Breast epithelium (tissue), 4 donors: ENCODE results near the gene CXCL12. TPM values are rescaled to one million over a fixed set of nuclear protein-coding genes. Genes with fewer than 3 reads are reported as not detected.

Experiments used
- DNase-seq, 2 donors: peaks; one replicate each; pipeline ENCODE4 v3.0.0-alpha.2; 2019; ENCODE audit warnings: low spot score in 2 of 2
- H3K27ac ChIP-seq, 2 donors: fragments of 200-600 bp; sonication (generic) in 1 of 2; one replicate each; pipeline ENCODE4 v1.5.1; 2016 to 2019; ENCODE audit warnings: mild to moderate bottlenecking in 1 of 2
- H3K27me3 ChIP-seq, 2 donors: fragments of 200-600 bp; sonication (generic) in 1 of 2; one replicate each; pipeline versions ENCODE4 v1.5.1 to v1.6.0; 2017 to 2019; ENCODE audit warnings: control low read depth in 1 of 2, mild to moderate bottlenecking in 1 of 2
- H3K36me3 ChIP-seq: fragments of 200-600 bp; one replicate; pipeline ENCODE4 v1.5.1; 2019
- H3K4me1 ChIP-seq, 2 donors: fragments of 200-600 bp; sonication (generic); one replicate each; pipeline ENCODE4 v1.5.1; 2016 to 2019; ENCODE audit warnings: control low read depth in 1 of 2
- H3K4me3 ChIP-seq, 3 donors: fragments of 200-600 bp; sonication (generic); 1 replicate in 2 of 3; 2 replicates in 1 of 3; pipeline ENCODE4 v1.5.1; 2016 to 2019; ENCODE audit warnings: mild to moderate bottlenecking in 3 of 3, moderate library complexity in 2 of 3
- H3K9me3 ChIP-seq, 2 donors: fragments of 200-600 bp; sonication (generic) in 1 of 2; one replicate each; pipeline ENCODE4 v1.5.1; 2016 to 2019; ENCODE audit warnings: control low read depth in 1 of 2
- CTCF ChIP-seq, 3 donors: fragments of 450-650 bp; IDR thresholded peaks; one replicate each; pipeline ENCODE4 v1.5.1; 2016 to 2017; ENCODE audit warnings: antibody characterized with exemption in 3 of 3, mild to moderate bottlenecking in 3 of 3, moderate library complexity in 3 of 3
- POLR2A ChIP-seq: fragments of 450-650 bp; IDR thresholded peaks from one replicate; pipeline ENCODE4 v1.6.1; 2016; ENCODE audit warnings: antibody characterized with exemption, mild to moderate bottlenecking, moderate library complexity
- POLR2AphosphoS5 ChIP-seq, 3 donors: sonication (generic); formaldehyde crosslinking; IDR thresholded peaks; one replicate each; pipeline ENCODE4 v1.6.1; 2017; ENCODE audit warnings: antibody characterized with exemption in 3 of 3
- intact Hi-C: fragments of 100-400 bp; cut with DNase I; formaldehyde crosslinking; loops from one replicate; pipeline ENCODE4 v1.15.1; 2023; ENCODE audit warnings: low total_unique reads
- total RNA-seq, 3 donors: library from RNA; depleted of rRNA; stranded (reverse); fragments of >200 nt; gene quantifications; one replicate each; pipeline ENCODE4 v1.1.0, GENCODE V29; 2016

CXCL12 gene
- total RNA-seq, 3 donors from 2014 or later: 66.4 to 164 (median 103) TPM

- Histone ChIP-seq H3K4me3 (no peak overlapping the region), H3K36me3 (no peaks in the 10 kb centered on the region), H3K9me3 (no peaks in the 10 kb centered on the region), H3K27ac (no peak overlapping the region), H3K4me1 (no peaks in the 10 kb centered on the region), H3K27me3 (no peaks in the 10 kb centered on the region)
- intact Hi-C loops: no loop called here
- TF ChIP-seq POLR2AphosphoS5 (IDR thresholded peaks at IDR 0.05): no peak
- TF ChIP-seq CTCF (IDR thresholded peaks at IDR 0.05): no peak
- no peak for TF ChIP-seq POLR2A
- DNase-seq: no peak
Observed at GRCh38 chr10:44339218-44339617, 45.7 kb downstream of the CXCL12 start.

- Histone ChIP-seq H3K4me1 (no peaks in the 10 kb centered on the region), H3K27me3 (no peaks in the 10 kb centered on the region), H3K27ac (no peak overlapping the region), H3K4me3 (no peak overlapping the region), H3K9me3 (no peaks in the 10 kb centered on the region), H3K36me3 (no peaks in the 10 kb centered on the region)
- no peak for DNase-seq
- no peak for TF ChIP-seq POLR2AphosphoS5 (IDR thresholded peaks at IDR 0.05)
- TF ChIP-seq CTCF (IDR thresholded peaks at IDR 0.05): no peak
- TF ChIP-seq POLR2A: no peak
- intact Hi-C loops: no loop called here
Observed at GRCh38 chr10:44337081-44337480, 47.8 kb downstream of the CXCL12 start.

GRCh38 chr10:44335330-44336021, 49.4 kb downstream of the CXCL12 start:
- no peak for TF ChIP-seq CTCF (IDR thresholded peaks at IDR 0.05)
- no peak for TF ChIP-seq POLR2AphosphoS5 (IDR thresholded peaks at IDR 0.05)
- TF ChIP-seq POLR2A: no peak
- intact Hi-C loops: no loop called here
- Histone ChIP-seq H3K27me3 (no peaks in the 10 kb centered on the region), H3K4me1 (no peaks in the 10 kb centered on the region), H3K9me3 (no peaks in the 10 kb centered on the region), H3K4me3 (no peak overlapping the region), H3K36me3 (no peaks in the 10 kb centered on the region), H3K27ac (peak overlapping the region; percentile 45 to 69)
- no peak for DNase-seq

- Histone ChIP-seq H3K36me3 (no peaks in the 10 kb centered on the region), H3K9me3 (no peaks in the 10 kb centered on the region), H3K4me1 (no peaks in the 10 kb centered on the region), H3K4me3 (no peak overlapping the region), H3K27me3 (no peaks in the 10 kb centered on the region), H3K27ac (peak overlapping the region; percentile 45 to 69)
- TF ChIP-seq CTCF (IDR thresholded peaks at IDR 0.05) (no peak), POLR2AphosphoS5 (IDR thresholded peaks at IDR 0.05) (peak in 1 of 3 donors; percentile 35)
- intact Hi-C loops: no loop called here
- DNase-seq: no peak
Observed at GRCh38 chr10:44334621-44335184, 50.2 kb downstream of the CXCL12 start.

GRCh38 chr10:44334091-44334490, 50.8 kb downstream of the CXCL12 start:
- Histone ChIP-seq H3K4me1 (no peaks in the 10 kb centered on the region), H3K27me3 (no peaks in the 10 kb centered on the region), H3K36me3 (no peaks in the 10 kb centered on the region), H3K4me3 (no peak overlapping the region), H3K27ac (peak overlapping the region; percentile 26 to 45), H3K9me3 (no peaks in the 10 kb centered on the region)
- no peak for TF ChIP-seq POLR2A
- TF ChIP-seq CTCF (IDR thresholded peaks at IDR 0.05): no peak
- TF ChIP-seq POLR2AphosphoS5 (IDR thresholded peaks at IDR 0.05): no peak
- intact Hi-C loops: no loop called here
- no peak for DNase-seq
